ENCODE data around the gene DUSP10.

The DUSP10 gene

GRCh38 chr1:221766210-221766609, 24.3 kb upstream of the DUSP10 start:
- DNase-seq (ENCODE audit: extremely low read depth in 1 of 2, low read depth in 1 of 2) = no peak

DNA sequence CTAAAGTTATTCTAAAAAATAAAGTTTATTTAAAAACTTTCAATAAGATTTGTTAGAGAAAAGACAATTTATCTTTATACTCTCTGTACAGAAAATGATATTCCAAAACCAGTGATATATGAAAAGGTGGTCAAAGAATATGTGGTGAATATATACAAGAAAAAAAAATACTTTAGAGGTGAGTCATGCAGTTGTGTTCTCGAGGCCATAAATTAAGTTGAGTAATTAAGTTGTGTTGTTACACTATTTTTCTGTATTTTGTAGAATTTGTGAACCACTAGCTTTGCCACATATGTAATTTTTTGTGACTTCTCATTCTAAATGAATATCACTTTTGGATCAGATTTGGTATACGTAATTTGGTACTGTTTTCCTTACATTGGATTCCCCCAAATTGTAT, 23.6 kb upstream of the DUSP10 start:
- DNase-seq (ENCODE audit: extremely low read depth in 1 of 2, low read depth in 1 of 2) = no peak

DNA sequence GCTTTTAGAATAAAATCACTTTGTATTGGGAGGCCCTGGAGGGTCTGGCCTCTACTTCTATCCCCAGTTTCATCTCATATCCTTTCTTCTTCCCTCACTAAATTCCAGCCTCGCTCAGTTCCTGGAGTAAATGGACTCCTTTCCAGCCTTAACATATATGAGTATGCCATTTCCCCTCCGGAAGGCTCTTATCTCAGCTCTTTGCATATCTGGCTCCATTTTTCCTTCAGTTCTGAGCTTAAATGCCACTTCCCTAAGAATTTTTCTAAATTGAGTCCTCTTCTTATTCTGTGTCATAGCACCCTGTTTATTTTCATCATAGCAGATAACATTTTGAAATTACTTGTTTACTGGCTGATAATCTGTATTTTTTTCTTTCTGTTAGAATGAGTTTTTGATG, 20.2 kb upstream of the DUSP10 start:
- DNase-seq (ENCODE audit: extremely low read depth in 1 of 2, low read depth in 1 of 2) = no peak

GRCh38 chr1:221761354-221762002, 19.6 kb upstream of the DUSP10 start:
- DNase-seq (ENCODE audit: extremely low read depth in 1 of 2, low read depth in 1 of 2) = no peak

DNA sequence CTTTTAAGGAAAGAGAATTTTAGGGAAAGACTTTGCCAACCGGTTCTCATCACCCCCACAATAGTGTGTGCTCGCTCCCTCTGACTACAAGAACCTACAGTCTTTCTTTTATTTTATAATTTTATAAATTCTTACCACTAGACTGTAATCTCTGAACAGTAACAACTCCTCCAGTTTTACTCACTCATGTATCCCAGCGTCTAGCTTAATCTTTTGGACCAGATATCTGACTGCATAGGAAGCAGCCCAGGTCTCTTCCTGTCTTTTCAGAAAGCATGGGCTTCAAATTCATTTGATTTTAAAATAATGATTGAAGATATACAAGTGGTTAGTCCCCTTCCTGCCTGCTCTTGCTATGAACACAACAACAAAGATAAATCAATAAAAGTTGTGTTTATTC, 19.0 kb upstream of the DUSP10 start:
- DNase-seq (ENCODE audit: extremely low read depth in 1 of 2, low read depth in 1 of 2) = no peak

GRCh38 chr1:221759436-221759835, 17.5 kb upstream of the DUSP10 start:
- DNase-seq (ENCODE audit: extremely low read depth in 1 of 2, low read depth in 1 of 2) = no peak

DNA sequence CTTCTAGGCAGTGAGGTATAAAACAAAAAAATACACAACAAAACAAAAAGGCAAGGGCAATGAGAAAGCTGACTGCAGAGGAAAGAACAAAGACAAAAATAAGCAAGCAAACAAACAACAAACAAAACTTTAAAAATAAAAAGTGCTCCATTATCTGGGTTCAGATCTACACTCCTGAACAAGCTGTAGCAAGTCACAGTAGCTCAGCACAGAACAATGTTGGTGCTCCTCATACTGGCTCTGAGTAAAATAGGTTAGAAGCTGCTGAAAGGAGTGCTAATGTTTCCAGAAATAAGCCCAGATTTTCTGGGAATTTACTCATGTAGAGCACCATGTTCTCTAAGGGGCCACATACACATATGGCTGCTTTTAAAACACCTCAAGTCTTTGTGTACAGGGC, 16.6 kb upstream of the DUSP10 start:
- DNase-seq (ENCODE audit: extremely low read depth in 1 of 2, low read depth in 1 of 2) = no peak

- no peak for DNase-seq (ENCODE audit: extremely low read depth in 1 of 2, low read depth in 1 of 2)
Measured at GRCh38 chr1:221756830-221757551, 15.1 kb upstream of the DUSP10 start.

GRCh38 chr1:221753828-221754188, 11.9 kb upstream of the DUSP10 start:
- no peak for DNase-seq (ENCODE audit: extremely low read depth in 1 of 2, low read depth in 1 of 2)

DNA sequence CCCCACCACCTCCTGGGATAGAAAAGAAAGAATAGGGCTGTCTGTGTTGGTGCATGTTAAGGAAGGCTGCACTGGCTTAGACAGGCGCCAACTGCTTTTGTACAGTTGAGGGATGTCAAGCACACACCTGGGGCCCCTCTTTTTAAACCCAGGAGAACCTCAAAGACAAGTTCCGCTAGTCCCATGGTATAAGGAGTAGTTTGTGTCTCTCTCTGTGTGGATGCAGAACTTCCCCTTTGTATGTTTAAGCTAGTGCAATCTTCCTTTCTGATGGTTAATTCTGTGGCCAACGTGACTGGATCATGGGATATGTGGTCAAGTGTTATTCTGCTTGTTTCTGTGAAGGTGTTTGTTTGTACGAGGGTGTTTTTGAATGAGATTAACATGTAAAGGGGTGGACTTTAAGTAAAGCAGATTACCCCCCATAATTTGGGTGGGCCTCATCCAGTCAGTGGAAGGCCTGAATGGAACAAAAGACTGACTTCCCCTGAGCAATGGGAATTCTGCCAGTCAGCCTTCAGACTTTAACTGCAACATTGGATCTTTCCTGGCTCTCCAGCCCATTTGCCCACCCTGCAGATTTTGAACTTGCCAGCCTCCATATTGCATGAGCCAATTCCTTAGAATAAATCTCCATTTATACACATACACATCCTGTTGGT, 9.5 kb upstream of the DUSP10 start:
- no peak for DNase-seq (ENCODE audit: extremely low read depth in 1 of 2, low read depth in 1 of 2)

GRCh38 chr1:221748981-221749380, 7.1 kb upstream of the DUSP10 start:
- no peak for DNase-seq (ENCODE audit: extremely low read depth in 1 of 2, low read depth in 1 of 2)

- no peak for DNase-seq (ENCODE audit: extremely low read depth in 1 of 2, low read depth in 1 of 2)
Measured at GRCh38 chr1:221747839-221748238, 6.0 kb upstream of the DUSP10 start.

GRCh38 chr1:221743416-221744208, 1.7 kb upstream of the DUSP10 start:
- no peak for DNase-seq (ENCODE audit: extremely low read depth in 1 of 2, low read depth in 1 of 2)

- peak; percentile 72 to 75 for DNase-seq (ENCODE audit: extremely low read depth in 1 of 2, low read depth in 1 of 2)
Measured at GRCh38 chr1:221742555-221743415, 896 bp upstream of the DUSP10 start.

- no peak for DNase-seq (ENCODE audit: extremely low read depth in 1 of 2, low read depth in 1 of 2)
Measured at GRCh38 chr1:221740993-221741702, 741 bp downstream of the DUSP10 start.

DNA sequence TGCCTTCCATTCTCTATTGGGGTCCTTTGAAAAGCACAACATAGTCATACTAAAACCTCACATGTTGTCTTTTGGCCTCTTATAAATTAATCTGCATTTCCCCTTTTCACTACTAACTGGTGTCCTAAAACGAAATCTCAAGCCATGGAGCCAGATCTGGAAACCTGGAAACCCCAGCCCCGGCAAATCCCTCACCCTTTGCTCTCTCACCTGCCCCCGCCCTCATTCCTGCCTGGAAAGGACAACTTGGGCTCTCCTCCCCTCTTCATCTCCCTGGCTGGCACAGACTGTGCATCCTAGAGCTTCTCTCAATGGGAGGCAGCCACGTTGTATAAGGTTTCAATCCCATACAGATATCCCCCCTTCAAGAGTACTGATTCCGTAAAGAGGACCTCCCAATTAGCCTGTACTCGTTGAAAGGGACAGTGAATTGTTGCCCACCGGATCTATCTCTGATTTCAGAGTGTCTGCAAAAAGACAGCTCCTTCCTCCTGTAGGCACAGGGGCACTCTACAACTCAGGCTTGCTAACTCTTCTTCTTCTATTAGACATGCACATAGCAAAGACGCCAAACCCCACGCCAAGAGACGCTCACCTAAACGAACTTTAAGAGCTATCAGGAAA, 1.4 kb downstream of the DUSP10 start:
- DNase-seq (ENCODE audit: extremely low read depth in 1 of 2, low read depth in 1 of 2) = no peak

DNA sequence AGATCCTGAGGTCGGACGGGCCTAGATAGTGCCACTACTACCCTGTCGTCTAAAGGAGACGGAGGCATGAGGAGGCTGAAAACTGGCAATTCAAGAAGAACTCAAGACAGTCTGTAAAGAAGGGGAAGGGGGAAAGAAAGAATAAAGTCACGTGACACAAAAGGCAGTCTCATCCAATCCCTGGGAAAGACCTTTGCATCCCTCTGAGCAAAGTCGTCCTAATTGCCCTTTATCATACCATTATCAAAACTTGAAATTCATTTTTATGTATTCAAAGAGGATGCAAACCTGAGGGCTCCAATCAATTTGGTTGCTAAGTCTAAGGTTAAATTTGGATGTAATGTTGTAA, 2.2 kb downstream of the DUSP10 start:
- DNase-seq (ENCODE audit: extremely low read depth in 1 of 2, low read depth in 1 of 2) = no peak

DNA sequence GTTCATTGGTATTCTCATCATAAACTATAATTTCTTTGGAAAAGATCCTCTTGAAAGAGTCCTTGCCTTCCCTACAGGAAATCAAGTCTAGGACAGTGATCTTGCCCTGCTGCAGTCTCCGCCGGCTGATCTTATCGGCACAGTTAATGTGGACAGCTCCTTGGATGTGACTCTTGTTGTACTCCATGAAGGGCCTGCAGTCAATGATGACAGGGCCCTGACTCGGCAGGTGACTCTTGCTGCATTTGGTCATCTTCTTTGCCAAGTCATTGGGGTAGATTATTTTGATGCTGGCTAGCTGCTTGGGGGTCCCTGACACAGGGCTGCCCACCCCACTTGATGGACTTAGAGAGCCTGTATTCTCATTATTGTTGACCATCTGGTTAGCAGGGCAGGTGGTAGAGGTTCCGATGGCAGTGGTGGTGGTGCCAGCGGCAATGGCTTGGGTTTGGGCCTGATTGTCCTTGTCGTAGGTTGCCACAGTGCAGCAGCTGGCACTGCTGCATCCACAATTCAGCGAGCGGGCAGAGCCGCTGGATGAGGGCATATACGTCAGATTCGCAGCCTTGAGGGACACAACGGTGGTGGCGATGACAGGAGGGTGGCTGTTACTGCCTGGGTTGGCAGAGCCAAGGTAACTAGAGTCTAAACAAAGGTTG, 2.7 kb downstream of the DUSP10 start:
- no peak for DNase-seq (ENCODE audit: extremely low read depth in 1 of 2, low read depth in 1 of 2)

GRCh38 chr1:221736714-221737113, 5.2 kb downstream of the DUSP10 start:
- no peak for DNase-seq (ENCODE audit: extremely low read depth in 1 of 2, low read depth in 1 of 2)
